Neuronal stem cell (in vitro differentiated cells): ENCODE data around the gene RHOU. TPM values are rescaled to one million over a fixed set of nuclear protein-coding genes. Genes with fewer than 3 reads are reported as not detected.
A peak's percentile ranks its signal among the peaks of the same experiment; 100 is the strongest.

Experiments used
- DNase-seq: peaks from one replicate; pipeline ENCODE4 v3.0.0-alpha.2; 2013; ENCODE audit warnings: low spot score
- H2AFZ ChIP-seq: one replicate; pipeline ENCODE4 v1.6.1; 2013; ENCODE audit warnings: mild to moderate bottlenecking, low read length, inconsistent platforms
- H2AK5ac ChIP-seq: 2 replicates; pipeline ENCODE4 v1.6.1; 2013; ENCODE audit warnings: low read depth, mild to moderate bottlenecking, inconsistent platforms, low read length, moderate library complexity, mixed read lengths
- H2BK120ac ChIP-seq: 2 replicates; pipeline ENCODE4 v1.6.1; 2013; ENCODE audit warnings: low read depth, mild to moderate bottlenecking, inconsistent platforms, low read length, moderate library complexity, mixed read lengths
- H2BK12ac ChIP-seq: one replicate; pipeline ENCODE4 v1.6.1; 2013; ENCODE audit warnings: low read length, inconsistent platforms
- H2BK15ac ChIP-seq: 2 replicates; pipeline ENCODE4 v1.6.1; 2013; ENCODE audit warnings: mild to moderate bottlenecking, low read length, inconsistent platforms, mixed read lengths
- H2BK5ac ChIP-seq: one replicate; pipeline ENCODE4 v1.6.1; 2013; ENCODE audit warnings: inconsistent platforms, mild to moderate bottlenecking, low read length, moderate library complexity
- H3K14ac ChIP-seq: one replicate; pipeline ENCODE4 v1.6.1; 2013; ENCODE audit warnings: low read length, inconsistent platforms
- H3K18ac ChIP-seq: 2 replicates; pipeline ENCODE4 v1.6.1; 2013; ENCODE audit warnings: low read length, inconsistent platforms
- H3K23ac ChIP-seq: 2 replicates; pipeline ENCODE4 v1.6.1; 2013; ENCODE audit warnings: low read depth, mild to moderate bottlenecking, mixed read lengths, low read length, inconsistent platforms; ENCODE audit not compliant: poor library complexity
- H3K27ac ChIP-seq: replicated peaks from 3 replicates; pipeline ENCODE4 v1.5.1; 2013; ENCODE audit warnings: low read length, inconsistent platforms
- H3K27me3 ChIP-seq, 3 experiments: 2 replicates each; pipeline ENCODE4 v1.6.1; 2013; ENCODE audit warnings: low read length in 3 of 3, mild to moderate bottlenecking in 2 of 3, inconsistent platforms in 1 of 3, low read depth in 1 of 3, mixed read lengths in 1 of 3, moderate library complexity in 1 of 3; ENCODE audit not compliant: control insufficient read depth in 3 of 3, insufficient read depth in 3 of 3
- H3K36me3 ChIP-seq, 2 donors: replicated peaks in 1 of 2; 2 replicates each; pipeline ENCODE4 v1.6.1; 2013; ENCODE audit warnings: low read length in 2 of 2; ENCODE audit not compliant: control insufficient read depth in 2 of 2, insufficient read depth in 2 of 2
- H3K4ac ChIP-seq: 2 replicates; pipeline ENCODE4 v1.6.1; 2013; ENCODE audit warnings: inconsistent platforms, mild to moderate bottlenecking, low read length, moderate library complexity
- H3K4me1 ChIP-seq, 2 donors: 1 replicate in 1 of 2; 2 replicates in 1 of 2; pipeline ENCODE4 v1.6.1; 2013; ENCODE audit warnings: low read length in 2 of 2, low read depth in 1 of 2; ENCODE audit not compliant: control insufficient read depth in 2 of 2, insufficient read depth in 1 of 2
- H3K4me2 ChIP-seq: one replicate; pipeline ENCODE4 v1.6.1; 2013; ENCODE audit warnings: mild to moderate bottlenecking, low read length, inconsistent platforms; ENCODE audit not compliant: insufficient read depth, poor library complexity, severe bottlenecking
- H3K4me3 ChIP-seq, 2 donors: 2 replicates each; pipeline ENCODE4 v1.5.1; 2013; ENCODE audit warnings: low read length in 2 of 2, mild to moderate bottlenecking in 2 of 2, inconsistent platforms in 1 of 2, moderate library complexity in 1 of 2
- H3K79me1 ChIP-seq: one replicate; pipeline ENCODE4 v1.6.1; 2013; ENCODE audit warnings: low read depth, mild to moderate bottlenecking, inconsistent platforms, low read length, moderate library complexity
- H3K9ac ChIP-seq: one replicate; pipeline ENCODE4 v1.6.1; 2013; ENCODE audit warnings: mild to moderate bottlenecking, low read depth, low read length, inconsistent platforms; ENCODE audit not compliant: poor library complexity
- H3K9me3 ChIP-seq, 2 donors: replicated peaks in 1 of 2; 2 replicates each; pipeline versions ENCODE3 to v1.6.1; 2013; ENCODE audit warnings: low read length in 2 of 2, mild to moderate bottlenecking in 2 of 2, inconsistent platforms in 1 of 2, low read depth in 1 of 2, mixed read lengths in 1 of 2, moderate library complexity in 1 of 2; ENCODE audit not compliant: control insufficient read depth in 2 of 2, insufficient read depth in 1 of 2
- H4K8ac ChIP-seq: one replicate; pipeline ENCODE4 v1.6.1; 2013; ENCODE audit warnings: low read depth, mild to moderate bottlenecking, inconsistent platforms, low read length, moderate library complexity
- H4K91ac ChIP-seq: one replicate; pipeline ENCODE4 v1.6.1; 2013; ENCODE audit warnings: low read length, low read depth, mild to moderate bottlenecking, inconsistent platforms; ENCODE audit not compliant: poor library complexity
- WGBS, 2 donors: extraction: QIAGEN DNeasy Blood & Tissue Kit; methylation state at CpG; one replicate each; pipeline ENCODE4 v1.1.7; 2013; ENCODE audit warnings: missing lambda C conversion rate in 2 of 2, mixed read lengths in 1 of 2; ENCODE audit not compliant: insufficient read length in 2 of 2, insufficient replicate concordance in 1 of 2; ENCODE audit errors: extremely low coverage in 2 of 2; 5-methylcytosine and 5-hydroxymethylcytosine counted together
- polyA plus RNA-seq, 2 experiments: library from polyadenylated mRNA; stranded (reverse); fragments of 200-250 nt; gene quantifications; one replicate each; pipeline ENCODE4 v1.2.3, GENCODE V29; 2013

RHOU gene
- polyA plus RNA-seq (2013, experiment 1 of 2) = 32.0 TPM
- 32.1 TPM for polyA plus RNA-seq (2013, experiment 2 of 2)

DNA sequence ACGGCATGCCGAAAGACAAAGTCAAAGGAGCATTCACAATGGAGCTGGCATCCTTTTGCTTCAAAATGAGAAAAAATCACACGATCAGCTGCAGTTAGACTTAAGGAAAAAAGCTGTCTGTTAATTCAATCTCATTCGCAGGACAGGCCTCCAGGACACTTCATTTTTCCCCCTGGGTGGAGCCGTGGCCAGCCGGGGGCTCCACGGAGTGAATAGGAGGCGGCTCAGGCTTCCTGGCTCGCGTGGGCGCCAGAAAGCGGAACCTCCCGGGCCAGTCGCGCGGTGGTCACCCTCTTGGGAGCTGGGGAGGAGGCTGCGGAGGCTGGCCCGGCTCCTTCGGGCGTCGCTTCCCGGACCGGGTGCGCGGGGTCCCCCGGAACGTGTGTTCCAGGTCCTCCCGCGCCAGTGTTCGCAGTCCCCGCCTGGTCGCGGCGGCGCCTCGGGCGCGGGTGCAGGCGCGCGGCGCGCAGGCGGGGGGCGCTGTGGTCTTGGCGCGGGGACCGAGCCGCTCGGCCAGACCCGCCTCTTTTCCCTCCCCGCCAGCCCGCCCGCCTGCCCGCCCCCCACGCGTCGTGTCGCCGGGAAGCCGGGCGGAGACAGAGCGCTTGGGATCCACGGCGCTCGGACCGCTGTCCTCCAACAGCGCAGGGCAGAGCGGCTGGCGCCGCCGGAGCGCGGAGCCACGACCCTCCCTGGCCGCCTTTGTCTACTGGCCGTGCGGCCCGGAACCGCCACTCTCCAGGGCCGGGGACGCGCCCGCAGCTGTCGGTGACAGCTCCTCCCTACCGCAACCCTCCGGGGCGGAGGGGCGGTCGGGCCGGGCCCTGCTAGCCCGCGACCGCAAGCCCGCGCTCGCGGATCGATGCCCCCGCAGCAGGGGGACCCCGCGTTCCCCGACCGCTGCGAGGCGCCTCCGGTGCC, at the start of gene RHOU:
TSS of gene RHOU (plus strand) at position 599 of the 921 bp plus-strand sequence. CDS start at position 863, 264 bp downstream.
- peak within 1 kb of the TSS; percentile 9 for H3K14ac ChIP-seq
- peak within 1 kb of the TSS; percentile 61 for H2BK5ac ChIP-seq
- no CpG with 5 or more reads among the region's 107 CpGs for WGBS, 2 donors
- peaks cover 0 to 9% of the 10 kb centered on the region in 2 donors for H3K36me3 ChIP-seq
- H3K23ac ChIP-seq = no peak within 1 kb of the TSS
- H3K4me3 ChIP-seq = peak within 1 kb of the TSS; percentile 62 to 97
- no peak within 1 kb of the TSS for H3K4ac ChIP-seq
- H2BK15ac ChIP-seq = peak within 1 kb of the TSS; percentile 60
- H2BK120ac ChIP-seq = peak within 1 kb of the TSS; percentile 85
- H2AK5ac ChIP-seq = no peak within 1 kb of the TSS
- H3K4me2 ChIP-seq = peak within 1 kb of the TSS; percentile 75
- H3K9ac ChIP-seq = peak within 1 kb of the TSS; percentile 87
- H3K27ac ChIP-seq = no peak within 1 kb of the TSS
- H3K9me3 ChIP-seq = no peaks in the 10 kb centered on the region
- no peak within 1 kb of the TSS for H4K8ac ChIP-seq
- no peak within 1 kb of the TSS for H4K91ac ChIP-seq
- H3K79me1 ChIP-seq = peaks cover 3% of the 10 kb centered on the region
- peak within 1 kb of the TSS; percentile 98 for H2AFZ ChIP-seq
- peak; percentile 67 for DNase-seq
- H3K27me3 ChIP-seq = peaks cover 0 to 61% (median 0%) of the 10 kb centered on the region in 3 experiments
- H3K4me1 ChIP-seq = peaks cover 6 to 11% of the 10 kb centered on the region in 2 donors
- H3K18ac ChIP-seq = peak within 1 kb of the TSS; percentile 97
- H2BK12ac ChIP-seq = no peak within 1 kb of the TSS

DNA sequence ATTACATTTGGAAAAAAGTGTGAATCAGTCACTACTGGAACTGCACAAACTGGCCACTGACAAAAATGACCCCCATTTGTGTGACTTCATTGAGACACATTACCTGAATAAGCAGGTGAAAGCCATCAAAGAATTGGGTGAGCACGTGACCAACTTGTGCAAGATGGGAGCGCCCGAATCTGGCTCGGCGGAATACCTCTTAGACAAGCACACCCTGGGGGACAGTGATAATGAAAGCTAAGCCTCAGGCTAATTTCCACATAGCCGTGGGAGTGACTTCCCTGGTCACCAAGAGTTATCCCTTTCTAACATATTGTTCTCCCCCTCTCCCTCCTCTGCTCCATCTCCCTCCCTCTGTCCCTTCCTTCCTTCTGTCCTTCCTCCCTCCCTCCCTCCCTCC, 47.7 kb upstream of the RHOU start:
- no peak overlapping the region for H2AFZ ChIP-seq
- no CpG with 5 or more reads among the region's 6 CpGs for WGBS, 2 donors
- H4K91ac ChIP-seq = no peak overlapping the region
- H3K27ac ChIP-seq = no peak overlapping the region
- no peak overlapping the region for H3K4me3 ChIP-seq
- H3K4me2 ChIP-seq = no peak overlapping the region
- no peak overlapping the region for H3K14ac ChIP-seq
- H2BK15ac ChIP-seq = no peak overlapping the region
- H3K27me3 ChIP-seq = peaks cover 0 to 3% (median 0%) of the 10 kb centered on the region in 3 experiments
- H2BK5ac ChIP-seq = no peak overlapping the region
- no peak overlapping the region for H3K9ac ChIP-seq
- no peaks in the 10 kb centered on the region for H3K79me1 ChIP-seq
- DNase-seq = no peak
- H3K4ac ChIP-seq = no peak overlapping the region
- no peak overlapping the region for H3K23ac ChIP-seq
- no peaks in the 10 kb centered on the region for H3K4me1 ChIP-seq
- H3K9me3 ChIP-seq = no peaks in the 10 kb centered on the region
- no peak overlapping the region for H4K8ac ChIP-seq
- no peak overlapping the region for H2BK120ac ChIP-seq
- H3K18ac ChIP-seq = no peak overlapping the region
- H2BK12ac ChIP-seq = no peak overlapping the region
- H3K36me3 ChIP-seq = no peaks in the 10 kb centered on the region
- H2AK5ac ChIP-seq = no peak overlapping the region

DNA sequence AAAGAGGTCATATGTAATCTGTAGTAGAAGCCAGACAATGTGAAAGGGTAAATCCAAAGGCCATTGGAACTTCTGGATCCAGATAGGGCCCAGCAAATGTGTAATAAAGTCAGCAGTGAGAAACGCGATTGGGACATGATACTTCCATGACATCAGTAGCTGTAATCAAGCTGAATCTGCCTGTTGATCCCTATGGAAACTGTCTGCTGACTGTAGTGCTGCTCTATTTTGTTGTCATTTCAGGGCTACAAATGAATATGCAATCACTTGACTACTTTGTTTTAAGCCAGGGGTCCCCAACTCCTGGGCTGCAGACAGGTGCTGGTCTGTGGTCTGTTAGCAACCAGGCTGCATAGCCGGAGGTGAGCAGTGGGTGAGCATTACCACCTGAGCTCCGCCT, 46.0 kb upstream of the RHOU start:
- Histone ChIP-seq H4K8ac (no peak overlapping the region), H3K4me3 (no peak overlapping the region), H3K36me3 (no peaks in the 10 kb centered on the region), H3K9me3 (no peaks in the 10 kb centered on the region), H3K9ac (no peak overlapping the region), H2BK120ac (no peak overlapping the region), H3K23ac (no peak overlapping the region), H2AK5ac (no peak overlapping the region), H2BK12ac (no peak overlapping the region), H4K91ac (no peak overlapping the region), H3K4me1 (no peaks in the 10 kb centered on the region), H3K14ac (no peak overlapping the region), H3K18ac (no peak overlapping the region), H3K79me1 (no peaks in the 10 kb centered on the region), H2BK5ac (no peak overlapping the region), H2AFZ (no peak overlapping the region), H3K27ac (no peak overlapping the region), H3K4me2 (no peak overlapping the region), H3K27me3 (peaks cover 0 to 3% (median 0%) of the 10 kb centered on the region in 3 experiments), H2BK15ac (no peak overlapping the region), H3K4ac (no peak overlapping the region)
- WGBS, 2 donors = no CpG with 5 or more reads among the region's 4 CpGs
- DNase-seq = no peak

DNA sequence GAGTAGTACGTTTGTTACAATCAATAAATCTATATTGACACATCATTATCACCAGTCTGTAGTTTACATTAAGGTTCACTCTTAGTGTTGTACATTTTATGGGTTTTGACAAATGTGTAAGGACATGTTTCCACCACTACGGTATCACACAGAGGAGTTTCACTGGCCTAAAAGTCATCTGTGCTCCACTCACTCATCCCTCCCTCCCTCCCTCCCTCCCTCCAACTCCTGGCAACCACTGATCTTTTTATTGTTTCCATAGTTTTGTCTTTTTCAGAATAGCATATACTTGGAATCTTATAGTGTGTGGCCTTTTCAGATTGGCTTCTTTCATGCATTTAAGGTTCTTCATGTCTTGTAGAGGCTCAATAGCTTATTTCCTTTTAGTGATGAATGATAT, 44.1 kb upstream of the RHOU start:
- Histone ChIP-seq H2BK15ac (no peak overlapping the region), H3K4me2 (no peak overlapping the region), H3K9me3 (no peaks in the 10 kb centered on the region), H3K27me3 (no peaks in the 10 kb centered on the region), H3K14ac (no peak overlapping the region), H2BK5ac (no peak overlapping the region), H2BK120ac (no peak overlapping the region), H2BK12ac (no peak overlapping the region), H3K23ac (no peak overlapping the region), H3K27ac (no peak overlapping the region), H2AK5ac (no peak overlapping the region), H3K18ac (no peak overlapping the region), H4K91ac (no peak overlapping the region), H3K4me1 (no peaks in the 10 kb centered on the region), H3K79me1 (no peaks in the 10 kb centered on the region), H3K36me3 (no peaks in the 10 kb centered on the region), H3K9ac (no peak overlapping the region), H3K4ac (no peak overlapping the region), H4K8ac (no peak overlapping the region), H3K4me3 (no peak overlapping the region), H2AFZ (no peak overlapping the region)
- no CpG with 5 or more reads among the region's 2 CpGs for WGBS, 2 donors
- no peak for DNase-seq
